GM18508 (cell line): ENCODE data around the gene TECR.

Experiments
- ATAC-seq: cut with Tn5 transposase; IDR thresholded peaks from one replicate; pipeline ENCODE4 v1.9.1; 2021; ENCODE audit warnings: moderate number of reproducible peaks; ENCODE audit not compliant: insufficient read depth, unreplicated experiment

The TECR gene

DNA sequence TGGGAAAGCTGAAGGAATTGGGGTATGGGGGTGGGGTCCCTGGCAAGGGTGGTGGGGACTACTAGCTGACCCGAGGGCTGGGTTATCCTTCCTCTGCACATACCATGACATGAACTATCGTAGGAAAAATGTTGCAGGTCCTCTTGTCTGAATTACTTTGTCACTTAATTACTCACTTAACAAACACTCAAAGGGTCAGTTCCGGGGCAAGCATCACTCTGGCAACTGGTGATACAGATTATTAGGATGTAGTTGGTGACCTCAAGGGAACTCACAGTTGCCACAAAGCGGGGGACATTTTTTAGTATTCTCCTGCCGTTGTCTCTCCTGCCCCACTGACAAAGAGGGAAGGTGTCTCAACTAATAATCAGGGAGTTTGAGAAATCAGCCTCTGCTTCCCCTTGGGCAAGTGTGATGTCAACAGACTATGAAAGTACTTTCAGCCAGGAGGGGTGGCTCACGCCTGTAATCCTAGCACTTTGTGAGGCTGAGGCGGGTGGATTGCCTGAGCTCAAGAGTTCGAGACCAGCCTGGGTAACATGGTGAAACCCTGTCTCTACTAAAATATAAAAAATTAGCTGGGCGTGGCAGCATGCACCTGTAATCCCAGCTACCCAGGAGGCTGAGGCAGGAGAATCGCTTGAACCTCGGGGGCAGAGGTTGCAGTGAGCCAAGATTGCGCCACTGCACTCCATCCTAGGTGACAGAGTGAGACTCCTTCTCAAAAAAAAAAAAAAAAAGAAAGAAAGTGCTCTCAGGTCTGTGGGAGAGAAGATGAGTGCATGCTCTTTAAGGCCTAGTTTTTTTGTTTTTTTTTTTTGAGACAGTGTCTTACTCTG, 21.5 kb upstream of the TECR start:
- no peak for ATAC-seq

GRCh38 chr19:14510311-14511228, 18.8 kb upstream of the TECR start:
- no peak for ATAC-seq

DNA sequence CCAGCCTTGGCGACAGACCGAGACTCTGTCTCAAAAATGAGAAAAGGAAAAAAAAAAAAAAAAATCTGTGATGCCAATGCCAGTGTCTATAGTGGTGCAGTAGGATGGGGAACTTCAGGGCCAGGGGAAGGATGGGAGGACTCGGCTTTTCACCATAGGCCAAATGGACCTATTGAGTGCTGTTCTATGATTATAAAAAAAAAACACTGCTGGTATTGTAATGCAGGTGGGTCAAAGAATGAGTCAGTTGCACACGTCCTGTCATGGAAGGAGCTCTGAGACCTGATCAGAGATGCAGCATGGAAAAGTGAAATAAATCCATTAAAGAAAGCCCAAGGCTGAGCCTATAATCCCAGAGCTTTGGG, 18.2 kb upstream of the TECR start:
- no peak for ATAC-seq

DNA sequence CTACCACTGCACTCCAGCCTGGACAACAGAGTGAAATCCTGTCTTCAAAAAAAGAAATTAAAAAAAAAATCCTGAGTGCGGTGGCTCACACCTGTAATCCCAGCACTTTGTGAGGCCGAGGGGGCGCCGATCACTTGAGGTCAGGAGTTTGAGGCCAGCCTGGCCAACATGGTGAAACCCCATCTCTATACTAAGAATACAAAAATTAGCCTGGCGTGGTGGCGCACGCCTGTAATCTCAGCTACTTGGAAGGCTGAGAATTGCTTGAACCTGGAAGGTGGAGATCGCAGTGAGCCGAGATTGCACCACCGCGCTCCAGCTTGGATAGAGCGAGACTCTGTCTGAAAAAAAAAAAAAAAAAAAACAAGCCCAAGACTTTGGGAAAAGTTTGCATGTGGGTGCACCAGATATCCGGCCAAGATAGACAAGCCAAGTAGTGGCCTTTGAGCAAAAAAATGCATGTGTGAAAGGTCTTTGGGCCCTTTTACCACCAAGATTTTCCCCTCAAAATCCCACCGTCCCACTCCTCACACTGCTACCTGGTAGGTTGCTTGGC, 16.9 kb upstream of the TECR start:
- no peak for ATAC-seq

DNA sequence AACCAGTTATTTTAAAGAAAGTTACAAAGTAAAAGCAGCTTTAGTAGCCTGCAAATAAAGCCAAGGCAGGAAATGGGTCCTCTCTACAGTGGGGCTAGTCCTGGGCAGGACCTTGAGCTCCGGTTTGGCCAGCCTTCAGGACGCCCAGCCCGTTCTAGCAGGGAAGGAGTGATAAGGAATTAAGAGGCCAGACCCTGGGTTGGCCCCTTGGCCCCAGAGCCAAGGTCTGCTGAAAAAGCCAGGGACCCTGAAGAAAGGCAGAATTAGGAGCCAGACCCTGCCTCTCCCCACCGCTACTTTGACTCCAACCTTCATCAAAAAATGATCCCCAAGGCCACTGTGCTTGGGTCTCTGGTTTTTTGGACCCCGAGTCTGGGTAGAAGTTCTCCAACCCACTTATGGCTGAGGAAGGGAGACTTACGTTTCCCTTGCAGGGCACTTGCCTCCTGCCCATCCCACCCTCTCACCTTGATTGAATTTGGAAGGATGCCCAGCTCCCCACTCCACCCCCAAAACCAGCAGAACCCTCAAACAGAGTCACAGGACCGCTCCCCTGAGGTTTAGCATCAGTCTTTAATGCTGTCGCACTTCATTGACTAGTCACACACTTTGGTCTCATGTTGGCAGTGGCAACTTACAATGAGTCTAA, 15.1 kb upstream of the TECR start:
- no peak for ATAC-seq

DNA sequence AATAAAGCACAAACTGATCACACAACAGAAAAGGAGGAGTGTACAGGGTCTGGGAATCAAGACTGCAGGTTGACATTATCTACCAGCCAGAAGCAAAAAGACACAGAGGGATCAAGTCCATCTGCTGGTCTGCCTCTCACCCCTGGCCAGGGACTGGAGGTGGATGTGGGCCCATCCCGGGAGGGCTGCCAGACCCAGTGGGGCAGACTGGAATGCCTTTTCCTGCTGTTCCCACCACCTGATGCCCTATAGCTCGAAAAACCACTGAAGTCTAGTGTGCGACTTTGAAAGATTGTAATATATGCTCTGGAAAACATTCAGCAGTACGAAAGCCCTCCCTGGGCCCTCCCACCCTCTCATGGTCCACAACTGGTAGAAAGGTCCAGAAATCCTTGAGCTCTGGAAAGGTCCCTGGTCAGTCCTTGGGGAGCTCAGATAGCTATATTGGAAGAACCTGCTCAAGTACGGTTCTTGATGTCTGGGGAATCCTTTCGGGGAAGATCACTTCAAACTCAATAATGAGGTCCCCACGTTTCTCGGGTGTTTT, 13.8 kb upstream of the TECR start:
- ATAC-seq: no peak

GRCh38 chr19:14516048-14516534, 13.3 kb upstream of the TECR start:
- no peak for ATAC-seq

GRCh38 chr19:14516746-14517438, 12.5 kb upstream of the TECR start:
- ATAC-seq: no peak

DNA sequence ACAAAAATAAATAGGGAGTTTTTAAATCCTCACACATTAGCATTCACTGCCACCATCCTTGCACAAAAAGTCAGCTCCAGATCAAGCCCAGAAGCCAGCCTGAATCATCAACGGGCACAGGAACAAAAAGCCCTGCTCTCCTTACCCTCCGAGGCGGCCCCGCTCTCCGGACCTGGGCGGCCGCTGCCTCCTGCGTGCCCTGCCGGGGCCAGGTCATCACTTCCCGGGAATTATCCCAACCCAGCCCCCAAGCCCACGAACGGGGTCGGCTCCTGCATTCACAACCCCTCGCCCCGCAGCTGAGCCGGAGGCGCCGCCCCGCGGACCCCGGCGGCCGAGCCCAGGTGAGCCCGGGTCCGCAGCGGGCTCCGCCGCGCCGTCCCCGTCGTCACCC, 12.0 kb upstream of the TECR start:
- ATAC-seq: no peak

- peak; percentile 37 for ATAC-seq
Measured at GRCh38 chr19:14517840-14518505, 11.4 kb upstream of the TECR start, which contains the start of gene DNAJB1. TSS of gene DNAJB1 (minus strand) at chr19:14518397. CDS start at chr19:14518349, 48 bp downstream.

- no peak for ATAC-seq
Measured at GRCh38 chr19:14519245-14519859, 10.0 kb upstream of the TECR start.

DNA sequence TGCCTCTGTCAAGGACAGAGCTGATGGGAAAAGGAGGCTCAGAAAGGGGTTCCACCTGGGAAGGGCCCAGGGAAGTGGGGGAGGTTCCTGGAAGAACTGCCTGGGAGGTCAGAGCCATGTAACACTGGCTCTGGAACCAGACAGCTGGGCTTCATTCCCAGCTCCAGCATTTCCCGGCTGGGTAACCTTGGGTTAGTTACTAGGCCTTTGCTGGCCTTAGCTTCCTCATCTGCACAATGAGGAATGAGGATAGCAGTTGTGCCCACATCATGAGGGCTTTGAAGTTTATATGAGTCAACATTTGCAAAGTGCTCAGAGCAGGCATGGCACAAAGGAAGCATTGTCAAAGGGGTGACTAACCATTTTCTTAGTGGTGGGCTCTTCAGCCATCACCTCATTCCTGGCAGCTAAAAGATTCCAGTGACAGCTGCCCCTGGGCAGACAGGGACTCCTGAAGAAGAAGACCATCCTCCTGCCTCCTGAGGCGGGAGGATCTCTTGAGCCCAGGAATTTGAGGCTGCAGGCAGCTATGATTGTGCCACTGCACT, 9.5 kb upstream of the TECR start:
- no peak for ATAC-seq

GRCh38 chr19:14520543-14520942, 8.9 kb upstream of the TECR start:
- ATAC-seq: no peak

DNA sequence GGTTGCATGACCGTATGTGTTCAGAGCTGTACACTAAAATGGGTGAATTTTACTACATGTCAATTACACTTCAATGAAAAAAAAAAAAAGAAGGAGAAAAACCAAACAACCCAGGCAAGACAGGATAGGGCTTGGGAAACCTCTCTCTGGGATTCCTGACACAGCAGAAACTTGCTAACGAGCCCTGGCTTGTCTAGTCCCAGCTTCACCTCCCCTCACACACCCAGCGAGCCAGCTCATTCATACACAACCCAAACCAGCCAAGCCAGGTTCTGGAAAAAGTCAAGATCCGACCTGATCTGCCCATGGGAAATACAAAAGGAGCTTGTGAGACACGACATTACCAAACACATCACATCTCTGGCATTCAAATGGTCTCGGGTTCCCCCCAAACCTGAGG, 3.7 kb upstream of the TECR start:
- ATAC-seq: no peak

GRCh38 chr19:14526423-14526822, 3.0 kb upstream of the TECR start:
- no peak for ATAC-seq

- no peak for ATAC-seq
Measured at GRCh38 chr19:14528419-14529253, 758 bp upstream of the TECR start.

DNA sequence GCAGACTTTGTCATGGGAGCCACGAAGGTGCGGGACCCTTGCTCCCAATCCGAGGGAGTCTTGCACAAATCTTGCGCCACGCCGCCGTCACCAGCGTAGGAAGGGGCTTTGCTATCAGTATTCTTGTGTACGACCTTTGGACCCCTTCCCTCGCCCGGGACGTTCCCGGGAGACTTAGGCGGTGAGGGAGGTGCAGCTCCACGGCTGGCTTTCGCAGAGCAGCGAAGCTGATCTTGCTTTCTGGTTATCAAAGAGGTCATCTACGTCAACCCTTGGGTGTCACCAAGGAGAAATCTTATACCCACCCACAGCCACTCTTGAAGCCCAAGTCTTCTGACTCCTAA, 583 bp downstream of the TECR start:
- no peak for ATAC-seq

DNA sequence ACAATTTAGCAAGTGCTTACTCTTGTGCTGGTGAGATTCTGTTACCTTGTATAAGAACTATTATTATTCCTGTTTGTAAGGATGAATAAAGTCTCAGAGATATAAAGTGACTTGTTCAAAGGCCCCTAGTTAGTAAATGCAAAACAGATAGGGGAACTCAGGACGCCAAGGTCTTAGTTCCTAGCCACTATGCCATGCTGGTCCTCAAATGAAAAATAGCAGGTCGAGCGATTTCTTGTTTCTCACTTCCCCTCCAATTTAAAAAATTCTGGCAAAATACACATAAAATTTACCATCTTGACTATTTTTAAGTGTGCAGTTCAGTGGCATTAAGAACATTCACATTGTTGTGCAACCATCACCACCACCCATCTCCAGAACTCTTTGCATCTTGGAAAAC, 1.1 kb downstream of the TECR start:
- ATAC-seq: no peak
